ENCODE data around the gene STIMATE. TPM values are rescaled to one million over a fixed set of nuclear protein-coding genes. Genes with fewer than 3 reads are reported as not detected.
A peak's percentile ranks its signal among the peaks of the same experiment; 100 is the strongest.

STIMATE gene
- total RNA-seq, 1 donor from 2014 or later = 12.1 TPM

DNA sequence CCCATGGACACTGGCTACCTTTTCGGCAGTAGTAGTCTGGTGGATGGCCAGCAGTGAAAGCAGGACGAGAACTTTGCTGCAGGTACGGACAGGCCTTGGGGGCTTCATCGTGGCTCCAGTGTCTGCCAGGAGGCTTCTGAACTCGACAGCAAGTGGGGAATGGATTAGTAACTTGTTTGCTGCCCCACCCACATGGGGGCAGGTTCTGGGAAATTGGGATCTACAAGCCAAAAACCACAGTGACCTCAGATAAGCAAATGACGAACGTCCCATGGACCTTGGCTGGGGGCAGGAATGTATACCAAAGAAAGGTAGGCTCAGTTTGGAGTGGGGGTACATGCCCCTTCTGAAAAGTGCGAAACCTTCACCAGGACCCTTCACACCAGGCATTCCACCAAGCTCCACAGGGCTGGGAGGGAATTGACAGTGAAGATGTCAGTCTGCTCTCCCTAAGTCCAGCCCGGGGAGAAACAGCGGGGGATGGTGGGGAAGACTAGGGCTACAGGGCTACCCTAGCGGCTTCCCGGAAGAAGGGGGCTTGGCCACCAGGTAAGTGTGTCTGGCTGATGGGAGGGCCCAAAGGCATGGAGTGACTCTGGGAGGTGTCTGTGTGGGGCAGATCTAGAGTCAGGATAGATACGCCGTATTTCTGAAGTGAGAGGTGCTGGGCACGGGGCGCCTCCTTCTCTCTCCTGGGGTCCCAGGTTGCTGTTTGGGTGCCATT, 66.7 kb downstream of the STIMATE start, which contains the start of gene ITIH4:
Gene ITIH4 (minus strand): TSS at position 138 of the 724 bp plus-strand sequence. CDS start 30 bp downstream, at position 108.
- no peak within 1 kb of the TSS for H3K27ac Mint-ChIP-seq (ENCODE audit: unreplicated experiment)
- no peaks in the 10 kb centered on the region for H3K9me3 ChIP-seq (ENCODE audit: insufficient read depth, low read depth, low read length)
- H3K79me2 ChIP-seq (ENCODE audit: insufficient read depth, low read length) = no peaks in the 10 kb centered on the region
- peaks cover 19% of the 10 kb centered on the region for H3K4me1 Mint-ChIP-seq (ENCODE audit: low read depth, unreplicated experiment)
- no peaks in the 10 kb centered on the region for H3K27me3 ChIP-seq (ENCODE audit: insufficient read depth, low read length)
- H3K9me3 Mint-ChIP-seq (ENCODE audit: unreplicated experiment) = no peaks in the 10 kb centered on the region
- FAIRE-seq (no peak), DNase-seq (ENCODE audit: low read depth) (peak; percentile 44)
- no peak within 1 kb of the TSS for H3K27ac ChIP-seq (ENCODE audit: low read depth, low read length)
- no peak within 1 kb of the TSS for H3K4me3 ChIP-seq (ENCODE audit: insufficient read depth, low read depth, low read length)
- no peak within 1 kb of the TSS for H2AFZ ChIP-seq (ENCODE audit: low read depth, low read length)
- H3K36me3 ChIP-seq (ENCODE audit: insufficient read depth, low read length) = no peaks in the 10 kb centered on the region
- H3K27me3 Mint-ChIP-seq (ENCODE audit: low read depth, unreplicated experiment) = peaks cover 11% of the 10 kb centered on the region
- H3K4me2 ChIP-seq (ENCODE audit: low read length) = peak within 1 kb of the TSS; percentile 56
- no peak within 1 kb of the TSS for H3K9ac ChIP-seq (ENCODE audit: low read length)
- no peak within 1 kb of the TSS for H3K4me3 Mint-ChIP-seq (ENCODE audit: unreplicated experiment)
- TF ChIP-seq, protein P1, sequence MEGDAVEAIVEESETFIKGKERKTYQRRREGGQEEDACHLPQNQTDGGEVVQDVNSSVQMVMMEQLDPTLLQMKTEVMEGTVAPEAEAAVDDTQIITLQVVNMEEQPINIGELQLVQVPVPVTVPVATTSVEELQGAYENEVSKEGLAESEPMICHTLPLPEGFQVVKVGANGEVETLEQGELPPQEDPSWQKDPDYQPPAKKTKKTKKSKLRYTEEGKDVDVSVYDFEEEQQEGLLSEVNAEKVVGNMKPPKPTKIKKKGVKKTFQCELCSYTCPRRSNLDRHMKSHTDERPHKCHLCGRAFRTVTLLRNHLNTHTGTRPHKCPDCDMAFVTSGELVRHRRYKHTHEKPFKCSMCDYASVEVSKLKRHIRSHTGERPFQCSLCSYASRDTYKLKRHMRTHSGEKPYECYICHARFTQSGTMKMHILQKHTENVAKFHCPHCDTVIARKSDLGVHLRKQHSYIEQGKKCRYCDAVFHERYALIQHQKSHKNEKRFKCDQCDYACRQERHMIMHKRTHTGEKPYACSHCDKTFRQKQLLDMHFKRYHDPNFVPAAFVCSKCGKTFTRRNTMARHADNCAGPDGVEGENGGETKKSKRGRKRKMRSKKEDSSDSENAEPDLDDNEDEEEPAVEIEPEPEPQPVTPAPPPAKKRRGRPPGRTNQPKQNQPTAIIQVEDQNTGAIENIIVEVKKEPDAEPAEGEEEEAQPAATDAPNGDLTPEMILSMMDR (IDR thresholded peaks at IDR 0.05; ENCODE audit: insufficient read depth, low read depth, low read length) = no peak
- TF ChIP-seq EZH2 (IDR thresholded peaks at IDR 0.05; ENCODE audit: insufficient read depth, low read length) = no peak
- peaks cover 19% of the 10 kb centered on the region for H3K4me1 ChIP-seq (ENCODE audit: insufficient read depth, low read length)
- peaks cover 3% of the 10 kb centered on the region for H3K36me3 Mint-ChIP-seq (ENCODE audit: low read depth, unreplicated experiment)
- peaks cover 16% of the 10 kb centered on the region for H4K20me1 ChIP-seq (ENCODE audit: insufficient read depth, low read length)

DNA sequence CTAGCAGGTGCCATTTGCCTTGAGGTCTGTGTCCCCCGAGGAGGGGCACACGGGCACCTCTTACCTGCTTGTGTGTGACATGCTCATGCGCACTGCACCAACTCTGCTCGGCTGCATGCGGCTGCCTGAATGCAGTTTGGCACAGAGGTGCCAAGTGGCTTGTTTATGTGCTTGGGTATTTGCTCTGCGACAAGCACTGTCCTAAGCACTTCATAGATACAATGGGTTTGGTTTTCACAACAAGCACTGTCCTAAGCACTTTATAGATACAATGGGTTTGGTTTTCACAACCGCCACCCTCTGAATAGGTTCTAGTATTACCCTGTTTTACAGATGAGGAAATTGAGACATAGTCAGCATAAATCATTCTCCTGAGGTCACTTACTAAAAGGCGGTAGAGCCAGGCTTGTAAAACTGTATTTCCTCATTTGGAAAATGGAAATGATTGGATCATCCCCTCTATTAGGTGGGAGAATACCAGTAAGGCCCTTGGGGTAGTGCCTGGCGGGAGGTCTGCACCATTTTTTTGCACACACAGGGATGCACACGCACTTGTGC, 67.4 kb downstream of the STIMATE start:
- peaks cover 11% of the 10 kb centered on the region for H3K27me3 Mint-ChIP-seq (ENCODE audit: low read depth, unreplicated experiment)
- Histone ChIP-seq H3K4me1 (ENCODE audit: insufficient read depth, low read length) (peaks cover 19% of the 10 kb centered on the region), H4K20me1 (ENCODE audit: insufficient read depth, low read length) (peaks cover 16% of the 10 kb centered on the region), H3K4me2 (ENCODE audit: low read length) (no peak overlapping the region), H3K27me3 (ENCODE audit: insufficient read depth, low read length) (no peaks in the 10 kb centered on the region), H2AFZ (ENCODE audit: low read depth, low read length) (no peak overlapping the region), H3K4me3 (ENCODE audit: insufficient read depth, low read depth, low read length) (no peak overlapping the region), H3K36me3 (ENCODE audit: insufficient read depth, low read length) (no peaks in the 10 kb centered on the region), H3K9ac (ENCODE audit: low read length) (no peak overlapping the region), H3K79me2 (ENCODE audit: insufficient read depth, low read length) (no peaks in the 10 kb centered on the region), H3K27ac (ENCODE audit: low read depth, low read length) (no peak overlapping the region), H3K9me3 (ENCODE audit: insufficient read depth, low read depth, low read length) (no peaks in the 10 kb centered on the region)
- H3K9me3 Mint-ChIP-seq (ENCODE audit: unreplicated experiment) = peaks cover under 1% of the 10 kb centered on the region
- H3K27ac Mint-ChIP-seq (ENCODE audit: unreplicated experiment) = no peak overlapping the region
- TF ChIP-seq, protein P1 (IDR thresholded peaks at IDR 0.05; ENCODE audit: insufficient read depth, low read depth, low read length) = no peak
- TF ChIP-seq EZH2 (IDR thresholded peaks at IDR 0.05; ENCODE audit: insufficient read depth, low read length) = no peak
- H3K36me3 Mint-ChIP-seq (ENCODE audit: low read depth, unreplicated experiment) = peaks cover 3% of the 10 kb centered on the region
- H3K4me3 Mint-ChIP-seq (ENCODE audit: unreplicated experiment) = no peak overlapping the region
- DNase-seq (ENCODE audit: low read depth) (no peak), FAIRE-seq (no peak)
- peaks cover 19% of the 10 kb centered on the region for H3K4me1 Mint-ChIP-seq (ENCODE audit: low read depth, unreplicated experiment)

DNA sequence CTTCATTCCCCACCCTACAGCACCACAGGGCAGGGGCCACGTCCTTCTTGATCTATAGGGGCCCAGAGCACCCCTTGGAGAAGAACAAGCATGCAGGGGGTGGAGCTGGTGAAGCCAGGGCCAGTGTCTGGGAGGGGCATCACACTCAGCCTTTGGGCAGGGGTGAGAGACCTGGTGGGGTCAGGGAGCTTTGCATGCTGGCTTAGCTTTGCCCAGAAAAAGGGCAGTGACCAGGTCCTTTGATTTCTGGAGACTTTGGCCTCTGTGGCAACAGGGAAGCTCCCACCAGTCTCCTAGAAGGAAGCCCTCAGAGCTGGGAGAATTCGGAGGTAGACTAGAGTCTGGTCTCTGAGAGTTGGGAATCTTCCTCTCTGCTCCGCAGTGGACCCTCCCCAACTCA, 67.9 kb downstream of the STIMATE start:
- no peak for TF ChIP-seq EZH2 (IDR thresholded peaks at IDR 0.05; ENCODE audit: insufficient read depth, low read length)
- TF ChIP-seq, protein P1 (IDR thresholded peaks at IDR 0.05; ENCODE audit: insufficient read depth, low read depth, low read length) = no peak
- no peak overlapping the region for H2AFZ ChIP-seq (ENCODE audit: low read depth, low read length)
- peaks cover 19% of the 10 kb centered on the region for H3K4me1 ChIP-seq (ENCODE audit: insufficient read depth, low read length)
- H3K9me3 ChIP-seq (ENCODE audit: insufficient read depth, low read depth, low read length) = no peaks in the 10 kb centered on the region
- Mint-ChIP-seq H3K4me1 (ENCODE audit: low read depth, unreplicated experiment) (peaks cover 18% of the 10 kb centered on the region), H3K9me3 (ENCODE audit: unreplicated experiment) (peaks cover 3% of the 10 kb centered on the region), H3K27ac (ENCODE audit: unreplicated experiment) (no peak overlapping the region), H3K4me3 (ENCODE audit: unreplicated experiment) (no peak overlapping the region), H3K27me3 (ENCODE audit: low read depth, unreplicated experiment) (peaks cover 12% of the 10 kb centered on the region), H3K36me3 (ENCODE audit: low read depth, unreplicated experiment) (peaks cover 4% of the 10 kb centered on the region)
- peaks cover 14% of the 10 kb centered on the region for H4K20me1 ChIP-seq (ENCODE audit: insufficient read depth, low read length)
- no peak overlapping the region for H3K4me2 ChIP-seq (ENCODE audit: low read length)
- no peak overlapping the region for H3K27ac ChIP-seq (ENCODE audit: low read depth, low read length)
- no peak for DNase-seq (ENCODE audit: low read depth)
- no peak overlapping the region for H3K4me3 ChIP-seq (ENCODE audit: insufficient read depth, low read depth, low read length)
- FAIRE-seq = no peak
- H3K27me3 ChIP-seq (ENCODE audit: insufficient read depth, low read length) = no peaks in the 10 kb centered on the region
- no peak overlapping the region for H3K9ac ChIP-seq (ENCODE audit: low read length)
- no peaks in the 10 kb centered on the region for H3K36me3 ChIP-seq (ENCODE audit: insufficient read depth, low read length)
- no peaks in the 10 kb centered on the region for H3K79me2 ChIP-seq (ENCODE audit: insufficient read depth, low read length)
